Fibroblast of skin of scalp (primary cell): ENCODE results near the gene OPTN. TPM values are rescaled to one million over a fixed set of nuclear protein-coding genes. Genes with fewer than 3 reads are reported as not detected.
"Not testable (repeated sequence)": the region's sequence is repeated elsewhere in the genome, so short reads cannot be mapped to it uniquely, and the experiment has no call there.

Experiments used
- DNase-seq: peaks from one replicate; pipeline ENCODE4 v3.0.0-alpha.2; 2013
- polyA plus RNA-seq, 2 experiments: library from polyadenylated mRNA; unstranded; fragments of 120-200 nt; gene quantifications; one replicate each; pipeline ENCODE4 v1.2.1, GENCODE V29; 2013; ENCODE audit not compliant: insufficient read length in 2 of 2

OPTN gene
- polyA plus RNA-seq (2013, experiment 1 of 2; ENCODE audit: insufficient read length): 105 TPM
- 106 TPM for polyA plus RNA-seq (2013, experiment 2 of 2; ENCODE audit: insufficient read length)

- DNase-seq: peak; percentile 86
Measured at GRCh38 chr10:13099666-13100348, at the start of gene OPTN. OPTN (plus strand) TSS chr10:13100163; CDS start chr10:13109123, 8,960 bp downstream.

DNA sequence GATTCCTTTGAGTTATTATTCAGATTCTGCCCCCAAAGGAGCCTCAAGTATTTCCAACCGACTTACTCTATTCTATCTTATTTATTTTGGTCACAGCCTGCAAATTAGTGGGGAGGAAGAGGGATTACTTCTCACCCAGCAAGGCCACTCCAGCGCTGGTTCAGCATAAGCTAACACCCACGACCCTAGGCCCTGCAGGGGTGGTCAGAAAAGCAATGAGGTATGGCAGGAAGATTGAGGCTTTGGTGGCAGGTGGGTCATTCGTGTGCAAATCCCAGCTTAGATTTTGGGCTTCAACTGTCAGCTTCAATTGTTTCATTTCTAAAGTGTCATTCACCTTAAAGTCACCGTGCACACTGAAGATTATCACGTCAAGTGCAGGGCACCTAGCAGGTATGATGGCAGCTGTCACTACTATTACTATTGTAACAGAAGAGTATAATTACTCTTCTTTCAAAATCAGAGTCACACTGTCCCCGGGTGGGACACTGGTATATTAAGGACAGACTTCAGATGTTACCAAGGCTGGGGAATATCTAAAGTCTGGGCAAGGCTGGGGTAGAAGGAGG lies 48.8 kb upstream of the OPTN start:
- DNase-seq: no peak

- not testable (repeated sequence) for DNase-seq
Measured at GRCh38 chr10:13053208-13053607, 46.8 kb upstream of the OPTN start.

- DNase-seq: no peak
Measured at GRCh38 chr10:13053794-13054462, 46.0 kb upstream of the OPTN start.

DNA sequence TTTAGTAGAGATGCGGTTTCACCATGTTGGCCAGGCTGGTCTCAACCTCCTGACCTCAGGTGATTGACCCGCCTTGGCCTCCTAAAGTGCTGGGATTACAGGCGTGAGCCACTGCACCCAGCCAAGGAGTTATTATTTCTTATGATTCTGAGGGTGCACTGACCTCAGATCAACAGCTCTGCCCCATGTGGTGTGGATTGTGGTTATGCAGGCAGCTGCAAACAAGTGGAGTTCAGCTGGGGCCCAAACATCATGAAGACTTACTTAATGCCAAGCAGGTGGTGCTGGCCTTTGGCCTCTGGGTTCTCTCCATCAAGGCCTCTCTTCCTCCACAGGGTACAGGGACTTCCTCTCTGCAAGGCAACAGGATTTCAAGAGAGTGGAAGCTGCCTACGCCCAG lies 45.1 kb upstream of the OPTN start:
- no peak for DNase-seq

- peak; percentile 18 for DNase-seq
Measured at GRCh38 chr10:13056456-13057077, 43.4 kb upstream of the OPTN start.

- DNase-seq: no peak
Measured at GRCh38 chr10:13062803-13063202, 37.2 kb upstream of the OPTN start.

DNA sequence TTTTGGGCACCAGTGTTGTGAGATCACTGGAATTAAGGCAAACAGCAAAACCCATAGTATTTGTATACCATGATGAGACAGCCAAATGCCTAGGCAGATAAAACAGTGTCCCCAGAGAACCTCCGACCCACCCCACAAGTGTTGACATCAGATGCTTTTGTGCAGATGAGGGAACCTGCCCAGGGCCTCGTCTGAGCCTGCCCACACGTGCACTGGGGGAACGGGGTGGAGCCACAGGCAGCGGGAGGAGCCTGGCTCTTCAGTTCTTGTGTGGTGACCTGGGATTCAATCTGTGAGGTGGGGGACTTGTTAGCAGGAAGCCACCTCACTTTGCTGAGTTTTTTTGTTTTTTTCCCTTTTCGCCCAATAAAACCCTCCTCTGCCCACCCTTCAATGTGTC lies 33.4 kb upstream of the OPTN start:
- no peak for DNase-seq

GRCh38 chr10:13067431-13067830 lies 32.5 kb upstream of the OPTN start:
- no peak for DNase-seq

DNA sequence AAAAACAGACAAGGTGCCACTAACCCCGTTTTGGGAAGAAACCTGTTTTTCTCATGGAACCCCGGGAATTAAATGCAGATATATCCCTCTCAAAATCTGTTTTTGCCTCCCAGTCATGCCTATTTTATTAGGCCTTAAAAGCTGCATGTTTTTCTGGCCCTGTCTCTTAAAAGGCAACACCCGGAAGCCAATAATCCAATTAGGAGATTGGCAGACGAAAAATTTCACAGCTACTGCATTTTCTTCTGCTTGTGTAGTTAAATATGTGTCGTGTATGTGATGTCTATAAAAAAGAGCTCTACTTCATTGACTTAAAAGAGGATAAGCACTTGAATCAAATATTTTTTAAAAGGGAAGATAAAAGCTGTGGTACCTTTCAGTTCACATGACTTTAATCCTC lies 31.9 kb upstream of the OPTN start:
- no peak for DNase-seq

DNA sequence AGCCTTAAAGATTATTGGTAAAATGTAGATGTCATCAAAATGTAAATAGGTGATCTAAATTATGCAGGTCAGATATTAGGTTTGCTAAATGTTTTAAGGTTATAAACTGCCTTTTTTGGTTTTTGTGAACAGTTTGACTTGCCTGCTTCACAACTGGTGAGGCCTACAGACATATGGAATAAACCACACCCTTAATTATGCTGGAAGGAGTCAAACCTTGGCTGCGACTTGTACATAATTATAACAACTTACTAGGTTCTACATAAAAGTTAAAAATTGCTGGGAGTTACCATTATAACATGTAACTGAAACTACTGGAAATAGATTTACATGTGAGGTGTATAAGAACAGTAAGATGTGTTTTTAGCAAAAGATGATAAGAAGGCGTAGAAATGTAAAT lies 31.5 kb upstream of the OPTN start:
- DNase-seq: no peak

DNA sequence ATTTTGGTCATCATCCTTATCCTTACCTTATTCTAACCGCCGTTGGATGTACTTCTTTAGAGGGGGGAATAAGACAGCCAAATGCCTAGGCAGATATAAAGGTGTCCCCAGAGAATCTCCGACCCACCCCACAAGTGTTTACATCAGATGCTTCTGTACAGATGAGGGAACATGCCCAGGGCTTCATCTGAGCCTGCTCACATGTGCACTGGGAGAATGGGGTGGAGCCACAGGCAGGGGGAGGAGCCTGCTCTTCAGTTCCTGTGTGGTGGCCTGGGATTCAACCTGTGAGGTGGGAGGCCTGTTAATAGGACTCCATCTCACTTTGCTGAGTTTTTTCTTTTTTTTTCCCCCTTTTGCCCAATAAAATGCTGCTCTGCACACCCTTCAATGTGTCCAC lies 27.6 kb upstream of the OPTN start:
- DNase-seq: no peak

DNA sequence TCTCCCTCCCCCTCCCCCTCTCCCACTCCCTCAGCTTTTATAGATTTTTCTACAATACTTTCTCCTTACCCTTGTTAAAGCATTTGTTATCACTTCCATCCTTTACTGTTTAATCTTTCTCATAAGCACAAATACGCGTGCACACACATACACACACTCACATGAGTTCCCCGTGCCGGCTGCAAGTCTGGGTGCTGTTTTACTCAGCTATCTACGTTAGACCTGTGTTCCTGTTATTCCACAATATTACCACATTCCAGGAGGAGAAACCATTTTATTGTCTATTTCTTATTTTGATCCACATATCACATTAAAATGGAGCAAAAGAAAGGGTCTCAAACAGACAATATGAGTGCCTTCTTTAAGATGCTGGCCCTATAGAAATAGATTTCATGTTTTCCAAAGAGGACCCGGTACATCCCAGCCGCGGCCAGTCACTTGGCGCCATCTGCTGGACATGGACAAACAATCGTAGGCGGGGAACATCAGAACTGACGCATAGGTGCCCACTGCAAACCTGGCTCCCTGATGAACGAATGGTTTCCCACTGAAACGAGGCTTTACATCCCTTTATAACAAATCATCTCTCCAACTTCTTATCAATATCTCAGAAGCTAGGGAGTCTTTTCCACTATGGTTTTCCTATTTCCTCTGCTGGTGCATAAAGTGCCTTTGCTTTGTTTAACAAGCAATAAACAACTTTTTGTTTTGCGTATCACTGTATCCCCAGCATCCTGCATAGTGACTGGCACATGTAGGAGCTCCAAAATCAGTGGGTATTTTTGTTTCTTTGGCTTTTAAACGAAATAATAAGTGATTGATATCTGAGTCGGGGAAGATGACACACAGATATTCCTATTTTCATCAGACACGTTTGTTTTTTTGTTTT lies 25.2 kb upstream of the OPTN start:
- DNase-seq: peak; percentile 61

- DNase-seq: peak; percentile 43
Measured at GRCh38 chr10:13078912-13079775, 20.8 kb upstream of the OPTN start.

- peak; percentile 27 for DNase-seq
Measured at GRCh38 chr10:13079776-13080050, 20.2 kb upstream of the OPTN start.

GRCh38 chr10:13080643-13081042 lies 19.3 kb upstream of the OPTN start:
- DNase-seq: no peak

DNA sequence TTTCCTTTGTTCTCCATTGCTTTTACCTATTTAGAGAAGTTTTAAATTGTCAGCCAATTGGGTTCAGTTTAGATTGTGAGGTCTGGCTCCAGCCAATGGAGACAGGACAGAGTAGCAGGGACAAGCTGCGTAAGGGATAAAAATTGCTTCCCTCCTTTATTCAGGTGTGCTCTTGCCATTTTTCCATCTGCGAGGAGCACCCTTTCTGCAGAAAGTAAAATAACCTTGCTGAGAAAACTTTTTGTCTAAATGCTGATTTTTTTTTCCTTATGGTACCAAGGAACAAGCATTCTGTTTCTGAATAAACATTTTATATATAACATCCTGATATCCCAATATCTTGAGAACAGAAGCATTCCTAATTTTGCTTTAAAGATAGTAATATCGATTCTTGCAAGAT lies 16.3 kb upstream of the OPTN start:
- DNase-seq: not testable (repeated sequence)

DNA sequence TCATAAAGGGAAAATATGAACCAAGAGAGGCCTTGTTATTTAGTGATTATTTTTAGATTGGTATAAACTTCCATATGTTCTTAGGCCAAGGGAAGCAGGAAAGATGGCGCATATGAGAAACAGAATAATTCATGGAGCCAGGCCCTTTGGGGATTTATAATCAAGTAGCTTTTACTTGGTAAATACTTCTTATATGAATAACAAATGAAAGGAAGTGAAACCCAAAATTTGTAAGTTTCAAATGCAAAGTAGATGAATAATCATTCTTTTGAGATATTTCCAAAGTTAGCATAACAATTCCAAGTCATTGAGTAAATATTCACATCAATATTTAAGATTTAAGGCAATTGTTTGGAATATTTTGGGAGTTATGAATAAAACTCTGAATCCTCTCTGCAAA lies 13.9 kb upstream of the OPTN start:
- peak; percentile 86 for DNase-seq

DNA sequence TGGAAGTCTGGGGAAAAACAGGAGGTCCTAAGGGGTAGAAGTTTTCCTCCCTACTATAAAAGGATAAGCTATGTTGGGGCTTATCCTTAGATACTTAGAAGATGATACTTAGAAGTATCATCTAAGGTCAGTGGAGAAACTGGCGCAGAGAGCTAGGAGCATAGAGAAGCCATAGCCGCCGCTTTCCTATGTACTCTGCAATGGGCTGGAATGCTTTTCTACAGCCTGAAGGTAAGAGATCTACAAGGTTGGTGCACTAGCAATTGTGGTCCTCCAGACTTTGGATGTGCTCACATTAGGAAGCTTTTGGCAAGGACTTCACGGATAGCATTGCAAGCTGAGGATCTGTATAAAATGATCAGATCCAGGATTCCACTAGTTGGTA lies 12.4 kb upstream of the OPTN start:
- no peak for DNase-seq

- DNase-seq: peak; percentile 87
Measured at GRCh38 chr10:13087986-13088618, 11.9 kb upstream of the OPTN start.

DNA sequence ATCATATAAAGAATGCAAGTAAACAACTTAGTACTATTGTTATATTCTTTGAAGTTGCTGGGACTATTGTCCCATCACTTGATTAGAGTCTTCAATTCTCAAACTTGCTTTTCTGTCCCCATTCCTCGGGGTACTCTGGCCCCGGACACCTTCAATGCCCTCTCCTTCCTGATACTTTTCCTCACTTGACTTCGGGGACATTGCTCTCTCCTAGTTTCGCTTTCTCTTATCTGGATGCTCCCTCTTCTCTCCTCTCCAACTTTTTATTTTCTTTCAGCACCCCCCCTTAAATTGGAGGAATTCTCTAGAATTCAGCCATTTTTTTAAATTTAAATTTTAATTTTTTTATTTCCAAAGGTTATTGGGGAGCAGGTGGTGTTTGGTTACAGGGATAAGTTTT lies 10.6 kb upstream of the OPTN start:
- no peak for DNase-seq
